Left renal pelvis (tissue), 4 donors: ENCODE measurements around the gene ACSF2. TPM values are rescaled to one million over a fixed set of nuclear protein-coding genes. Genes with fewer than 3 reads are reported as not detected.
"Not testable (repeated sequence)": the region's sequence is repeated elsewhere in the genome, so short reads cannot be mapped to it uniquely, and the experiment has no call there.

ENCODE experiments used
- DNase-seq, 4 donors: peaks; one replicate each; pipeline ENCODE4 v3.0.0-alpha.2; 2013; ENCODE audit warnings: low read depth in 4 of 4, low spot score in 3 of 4
- polyA plus RNA-seq, 4 donors: library from polyadenylated mRNA; unstranded; fragments of 120-200 nt; gene quantifications; one replicate each; pipeline ENCODE4 v1.2.1, GENCODE V29; 2013; ENCODE audit not compliant: insufficient read length in 4 of 4

Gene ACSF2
- polyA plus RNA-seq, 4 donors, result 37.0 to 108 (median 78.9) TPM

GRCh38 chr17:50475775-50476544 is 49.9 kb downstream of the ACSF2 start:
- DNase-seq, result not testable (repeated sequence)

GRCh38 chr17:50476545-50477315 is 50.7 kb downstream of the ACSF2 start:
- no peak for DNase-seq

DNA sequence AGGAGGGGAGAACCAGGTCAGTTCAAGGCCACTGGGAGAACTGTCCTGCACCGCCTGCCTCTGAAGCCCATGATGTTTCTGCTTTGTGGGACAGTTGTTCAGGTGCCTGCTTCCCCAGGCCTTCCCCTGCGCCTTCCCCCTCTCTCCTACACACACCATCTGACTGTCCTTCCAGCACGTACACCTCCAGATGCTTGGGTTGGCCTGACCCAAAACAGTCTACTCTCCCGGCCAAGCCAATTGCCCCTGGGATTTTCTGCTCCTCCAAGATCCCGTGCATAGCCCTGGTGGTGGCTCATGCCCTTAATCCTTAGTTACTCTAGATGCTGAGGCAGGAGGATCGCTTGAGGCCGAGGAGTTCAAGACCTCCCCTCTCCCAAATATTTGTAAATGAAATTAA is 52.0 kb downstream of the ACSF2 start:
- no peak for DNase-seq

DNA sequence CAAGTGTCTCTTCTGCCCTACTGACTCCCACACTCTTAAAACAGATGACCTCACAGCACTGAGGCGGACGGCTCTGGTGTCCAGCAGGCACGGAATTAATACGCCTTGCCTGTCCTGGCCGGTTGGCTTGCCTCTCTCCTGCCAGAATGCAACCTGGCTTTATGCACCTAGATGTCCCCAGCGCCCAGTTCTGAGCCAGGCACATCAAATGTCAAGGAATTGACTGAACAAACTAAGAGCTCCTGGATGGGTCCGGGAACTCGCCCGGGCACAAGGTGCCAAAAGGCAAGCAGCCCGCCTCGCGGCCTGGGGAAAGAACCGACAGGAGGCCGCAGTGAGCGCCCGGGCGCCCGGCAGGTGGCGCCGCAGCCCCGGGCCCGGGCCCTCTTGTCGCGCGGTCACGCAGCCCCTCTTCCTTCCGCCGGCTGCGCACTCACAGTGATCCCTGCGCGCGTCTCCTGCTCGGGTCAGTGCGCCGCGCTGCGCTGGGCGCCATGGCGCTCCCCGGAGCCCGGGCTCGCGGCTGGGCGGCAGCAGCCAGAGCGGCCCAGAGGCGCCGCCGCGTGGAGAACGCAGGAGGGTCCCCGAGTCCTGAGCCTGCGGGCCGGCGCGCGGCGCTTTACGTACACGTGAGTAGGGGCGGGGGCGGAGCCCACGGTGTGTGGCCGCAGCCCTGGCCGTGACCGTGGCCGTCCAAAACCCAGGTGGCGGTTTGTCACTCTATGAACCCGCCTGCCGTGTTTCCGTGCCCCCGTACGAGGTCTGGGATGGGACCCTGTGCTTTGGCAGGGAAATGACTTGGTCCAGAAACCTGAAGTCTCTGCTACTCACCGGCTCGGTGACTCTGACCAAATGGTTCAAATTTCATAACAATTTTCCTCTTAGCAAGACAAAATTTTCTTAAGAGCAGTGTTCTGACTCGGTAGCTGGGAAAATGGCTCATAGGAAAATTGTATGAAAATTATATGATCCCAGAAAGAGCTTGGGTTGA is 52.7 kb downstream of the ACSF2 start, which contains the start of gene RSAD1:
Gene RSAD1 (plus strand): TSS at position 470 of the 991 bp plus-strand sequence. CDS start 25 bp downstream, at position 495.
- DNase-seq, result peak; percentile 63 to 82 (median 76)

DNA sequence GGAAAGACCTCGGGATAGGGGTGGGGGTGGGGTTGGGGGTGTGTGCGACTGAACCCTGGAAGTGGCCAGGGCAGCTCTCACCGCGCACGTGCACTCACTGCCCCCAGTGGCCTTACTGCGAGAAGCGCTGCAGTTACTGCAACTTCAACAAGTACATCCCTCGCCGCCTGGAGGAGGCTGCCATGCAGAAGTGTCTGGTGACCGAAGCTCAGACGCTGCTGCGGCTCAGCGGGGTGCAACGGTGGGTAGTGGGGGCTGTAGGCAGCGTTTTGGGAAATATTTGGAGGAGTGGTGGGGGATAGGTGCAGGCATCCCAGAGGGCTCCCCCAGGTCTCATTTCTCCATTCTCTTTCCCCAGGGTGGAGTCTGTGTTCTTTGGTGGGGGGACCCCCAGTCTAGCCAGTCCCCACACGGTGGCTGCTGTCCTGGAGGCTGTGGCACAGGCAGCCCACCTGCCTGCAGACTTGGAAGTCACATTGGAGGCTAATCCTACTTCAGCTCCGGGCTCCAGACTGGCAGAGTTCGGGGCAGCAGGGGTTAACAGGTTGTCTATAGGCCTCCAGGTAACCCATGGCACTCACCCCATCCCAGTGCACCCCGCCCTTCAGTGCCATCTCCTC is 53.6 kb downstream of the ACSF2 start:
- peak in 1 of 4 donors; percentile 63 for DNase-seq

DNA sequence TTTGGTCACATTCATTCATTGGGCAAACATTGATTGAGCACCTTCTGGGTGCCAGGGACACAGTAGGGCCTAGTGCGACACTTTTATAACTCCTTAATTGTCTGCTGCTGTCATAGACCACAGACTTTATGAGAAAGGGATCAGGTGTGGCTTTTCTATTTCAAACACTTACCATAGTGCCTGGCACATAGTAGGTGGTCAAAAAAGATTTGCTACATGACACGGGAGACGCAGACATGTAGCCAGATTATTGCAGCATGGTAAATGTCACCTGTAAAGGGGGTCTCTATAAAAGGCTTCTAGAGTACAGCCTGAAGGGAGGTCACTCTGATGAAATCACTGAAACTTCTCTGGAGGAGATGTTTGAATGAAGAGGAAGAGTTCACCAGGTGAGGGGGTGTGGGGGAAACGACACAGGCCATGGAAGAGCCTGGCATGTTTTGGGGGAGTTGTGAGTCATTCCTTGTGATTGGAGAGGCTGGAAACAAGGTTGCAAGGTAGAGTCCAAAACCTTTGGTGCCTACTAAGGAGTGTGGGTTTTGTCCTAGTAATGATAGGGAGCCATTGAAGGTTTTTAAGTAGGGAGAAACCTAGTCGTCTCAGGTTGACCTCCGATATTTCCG is 54.2 kb downstream of the ACSF2 start:
- no peak for DNase-seq

DNA sequence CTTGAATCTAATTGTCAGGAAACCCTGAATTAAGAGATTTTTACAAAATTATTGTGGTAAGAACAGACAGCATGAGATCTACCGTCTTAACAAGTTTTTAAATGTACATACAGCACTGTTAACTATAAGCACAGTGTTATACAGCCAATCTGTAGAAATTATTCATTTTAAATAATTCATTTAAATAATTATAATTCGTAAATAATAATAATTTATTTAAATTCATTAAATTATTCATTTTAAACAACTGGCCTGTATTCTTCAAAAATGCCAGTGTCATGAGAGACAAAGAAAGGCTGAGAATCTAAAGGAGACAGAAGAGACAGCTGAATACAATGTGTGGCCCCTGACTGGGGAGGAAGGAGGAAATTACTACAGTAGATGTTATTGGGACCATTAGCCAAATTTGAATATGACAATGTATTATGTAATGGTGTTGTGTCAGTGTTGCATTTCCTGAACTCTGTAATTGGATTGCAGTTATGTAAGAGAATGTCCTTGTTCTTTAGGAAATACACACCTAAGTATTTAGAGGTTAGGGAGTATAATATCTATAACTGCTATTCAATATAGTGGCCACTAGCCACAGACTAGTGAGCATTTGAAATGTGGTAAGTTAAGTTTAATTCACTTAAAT is 55.0 kb downstream of the ACSF2 start:
- no peak for DNase-seq

- no peak for DNase-seq
Observed at GRCh38 chr17:50481648-50482047, 55.6 kb downstream of the ACSF2 start.

GRCh38 chr17:50482110-50482509 is 56.1 kb downstream of the ACSF2 start:
- DNase-seq, result no peak

DNA sequence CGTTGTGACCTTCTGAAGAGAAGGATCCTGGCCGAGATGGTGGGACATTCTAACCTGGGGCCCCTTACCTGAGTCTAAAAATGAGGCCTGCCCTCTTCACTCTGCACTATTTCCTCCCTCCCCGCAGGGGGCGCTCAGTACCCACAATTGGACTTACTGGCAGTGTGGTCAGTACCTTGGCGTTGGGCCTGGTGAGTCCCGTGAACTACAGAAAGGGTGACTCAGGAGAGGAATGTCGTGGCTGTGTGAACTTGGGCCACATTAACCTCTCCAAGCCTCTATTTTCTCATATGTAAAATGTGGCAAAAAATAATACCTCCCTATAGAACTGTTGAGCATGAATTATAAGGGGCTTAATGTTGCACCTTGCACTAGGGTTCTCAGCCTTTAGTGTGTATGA is 56.5 kb downstream of the ACSF2 start:
- DNase-seq, result peak in 2 of 4 donors; percentile 67 to 79

DNA sequence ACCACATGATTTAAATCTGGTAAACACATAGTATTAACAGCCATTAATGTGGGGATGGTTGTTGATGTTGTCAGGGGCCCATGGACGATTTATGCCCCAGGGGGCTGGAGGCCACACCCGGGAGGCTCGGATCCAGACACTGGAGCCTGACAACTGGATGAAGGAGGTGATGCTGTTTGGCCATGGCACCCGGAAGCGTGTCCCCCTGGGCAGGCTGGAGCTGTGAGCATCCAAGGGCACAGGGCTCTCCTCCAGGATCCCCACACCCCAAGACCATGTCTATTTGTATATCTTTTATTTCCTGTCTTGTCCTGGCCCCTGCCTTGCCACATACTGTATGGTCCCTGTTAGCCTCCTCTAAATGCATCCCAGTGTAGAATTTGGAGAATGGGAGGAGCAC is 57.2 kb downstream of the ACSF2 start:
- DNase-seq, result no peak

- DNase-seq, result no peak
Observed at GRCh38 chr17:50484386-50485155, 58.6 kb downstream of the ACSF2 start.

GRCh38 chr17:50487213-50488096 is 61.4 kb downstream of the ACSF2 start:
- no peak for DNase-seq

- no peak for DNase-seq
Observed at GRCh38 chr17:50488880-50489279, 62.9 kb downstream of the ACSF2 start.

DNA sequence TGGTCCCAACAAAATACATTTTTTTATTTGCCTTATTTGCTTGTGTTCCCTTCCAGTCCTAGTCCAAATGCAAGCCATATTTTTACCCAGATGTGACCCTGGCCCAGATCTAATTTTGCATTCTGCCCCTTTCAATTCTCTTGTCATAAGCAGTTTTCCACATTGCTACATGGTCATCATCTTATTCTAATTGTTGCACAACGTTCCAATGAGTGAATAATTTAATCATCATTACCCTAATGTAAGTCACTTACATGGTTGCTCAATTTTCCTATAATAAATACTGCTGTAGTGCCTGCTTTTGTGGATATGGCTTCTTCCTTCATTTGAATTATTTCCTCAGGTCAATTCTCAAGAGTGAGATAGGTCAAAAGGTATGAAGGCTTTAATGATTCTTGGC is 65.5 kb downstream of the ACSF2 start:
- DNase-seq, result no peak

- no peak for DNase-seq
Observed at GRCh38 chr17:50492214-50492613, 66.2 kb downstream of the ACSF2 start.

DNA sequence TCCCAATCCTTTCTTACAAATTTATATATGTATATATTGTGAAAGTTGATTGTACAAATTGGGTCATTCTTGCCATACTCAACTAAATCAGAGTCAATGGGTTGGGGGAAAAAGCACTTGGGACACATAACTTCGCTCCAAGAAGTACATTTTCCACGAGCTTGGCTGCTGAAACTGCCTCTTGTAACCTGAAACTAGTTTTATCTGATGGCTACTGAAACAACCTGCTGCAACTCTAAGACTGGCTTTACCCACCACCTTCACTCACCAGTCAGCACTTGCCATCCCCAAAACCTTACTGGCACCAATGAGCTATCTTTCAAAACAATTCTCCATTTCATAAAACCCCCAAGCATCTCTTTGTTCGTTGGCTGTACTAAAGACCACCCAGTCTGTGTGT is 67.7 kb downstream of the ACSF2 start:
- DNase-seq, result no peak
